A549 (cell line): ENCODE measurements around the gene SKI. TPM values are rescaled to one million over a fixed set of nuclear protein-coding genes. Genes with fewer than 3 reads are reported as not detected.

Experiments
- ATAC-seq, 2 experiments: fragments of 200-7000 bp in 1 of 2; fragments of >200 bp in 1 of 2; cut with Nextera tagmentation in 1 of 2; cut with Tn5 transposase in 1 of 2; 3 replicates each; pipeline versions ENCODE4 v1.8.0 to v1.9.1; 2018 to 2020; ENCODE audit warnings: mild to moderate bottlenecking in 1 of 2, moderate library complexity in 1 of 2
- CTCF ChIA-PET: fragments of 300-600 bp; sonication (Branson Sonifier 250); formaldehyde crosslinking; extraction: SDS; loops from one replicate; lab custom pipeline; 2021; ENCODE audit warnings: antibody characterized with exemption, inconsistent platforms; lab: Yijun Ruan, JAX
- POLR2A ChIA-PET: fragments of 350-600 bp; formaldehyde crosslinking; extraction: SDS; loops from one replicate; lab custom pipeline; 2021; ENCODE audit warnings: antibody characterized with exemption, inconsistent platforms; lab: Yijun Ruan, JAX
- DNase-seq, 2 experiments: peaks; one replicate each; pipeline versions ENCODE4 v3.0.0 to v3.0.0-alpha.2; 2011 to 2016; ENCODE audit warnings: low read depth in 1 of 2, low spot score in 1 of 2
- FAIRE-seq: peaks from 2 replicates; lab custom pipeline; 2011; peaks lifted over from hg19 to GRCh38; lab: Jason Lieb, UNC
- H3K27ac ChIP-seq, 2 experiments: fragments of >200 bp; sonication (Bioruptor Twin); formaldehyde crosslinking; 3 replicates each; pipeline ENCODE4 v1.5.1; 2016 to 2017
- H3K4me1 ChIP-seq: fragments of >200 bp; sonication (Bioruptor Twin); formaldehyde crosslinking; 3 replicates; pipeline ENCODE4 v1.6.1; 2016
- H3K4me2 ChIP-seq: fragments of >200 bp; sonication (Bioruptor Twin); formaldehyde crosslinking; 3 replicates; pipeline ENCODE4 v1.6.1; 2016
- H3K4me3 ChIP-seq: fragments of >200 bp; sonication (Bioruptor Twin); formaldehyde crosslinking; 3 replicates; pipeline ENCODE4 v1.5.1; 2016
- H3K9me3 ChIP-seq: fragments of >200 bp; sonication (Bioruptor Twin); formaldehyde crosslinking; 3 replicates; pipeline ENCODE4 v1.6.1; 2016
- CBX2 ChIP-seq: fragments of 200-600 bp; sonication (generic); IDR thresholded peaks from 2 replicates; pipeline ENCODE4 v1.6.1; 2016; ENCODE audit warnings: low read depth, mild to moderate bottlenecking, borderline replicate concordance
- CBX8 ChIP-seq: fragments of 200-600 bp; sonication (generic); IDR thresholded peaks from 2 replicates; pipeline ENCODE4 v1.6.1; 2016
- CTCF ChIP-seq: fragments of >200 bp; sonication (Bioruptor Twin); formaldehyde crosslinking; IDR thresholded peaks from 3 replicates; pipeline ENCODE4 v1.5.1; 2016
- ELK1 ChIP-seq: fragments of 150-350 bp; IDR thresholded peaks from 2 replicates; pipeline ENCODE4 v1.6.1; 2014; ENCODE audit warnings: low read depth, mild to moderate bottlenecking, low read length
- EP300 ChIP-seq, 2 experiments: fragments of >200 bp; sonication (Bioruptor Twin); formaldehyde crosslinking; IDR thresholded peaks; 2 replicates in 1 of 2; 3 replicates in 1 of 2; pipeline ENCODE4 v1.6.1; 2016 to 2017
- FOSB ChIP-seq: fragments of 250-450 bp; sonication (Bioruptor Pico); IDR thresholded peaks from 2 replicates; pipeline ENCODE4 v1.5.0; 2020; ENCODE audit warnings: mild to moderate bottlenecking, moderate library complexity
- HDAC2 ChIP-seq: fragments of 200-600 bp; sonication (generic); IDR thresholded peaks from 2 replicates; pipeline ENCODE4 v1.6.1; 2016
- JUN ChIP-seq, 2 experiments: fragments of >200 bp; sonication (Bioruptor Twin); formaldehyde crosslinking; IDR thresholded peaks; 2 replicates in 1 of 2; 3 replicates in 1 of 2; pipeline ENCODE4 v1.6.1; 2016 to 2017
- JUNB ChIP-seq: fragments of >200 bp; sonication (Bioruptor Twin); formaldehyde crosslinking; IDR thresholded peaks from 2 replicates; pipeline ENCODE4 v1.6.1; 2016
- KDM5A ChIP-seq: fragments of 200-600 bp; sonication (generic); IDR thresholded peaks from 2 replicates; pipeline ENCODE4 v1.6.1; 2016; ENCODE audit warnings: antibody characterized with exemption, mild to moderate bottlenecking
- NPAS2 ChIP-seq: fragments of 250-450 bp; sonication (Bioruptor Pico); IDR thresholded peaks from 2 replicates; pipeline ENCODE4 v1.8.0; 2022; ENCODE audit warnings: mild to moderate bottlenecking, moderate library complexity, borderline replicate concordance
- NR3C1 ChIP-seq: fragments of >200 bp; sonication (Bioruptor Twin); formaldehyde crosslinking; IDR thresholded peaks from 3 replicates; pipeline ENCODE4 v1.6.1; 2017
- POLR2A ChIP-seq: IDR thresholded peaks from 2 replicates; pipeline ENCODE4 v1.6.1; 2012; ENCODE audit warnings: mild to moderate bottlenecking, low read length
- POLR2AphosphoS2 ChIP-seq: conservative IDR thresholded peaks from 2 replicates; pipeline ENCODE4 v1.6.1; 2012; ENCODE audit warnings: low read length, improper control_type of control experiment, inconsistent platforms
- RCOR1 ChIP-seq: fragments of 150-350 bp; IDR thresholded peaks from 2 replicates; pipeline ENCODE4 v1.6.1; 2014; ENCODE audit warnings: antibody characterized with exemption, low read length, low read depth
- REST ChIP-seq: fragments of 200-600 bp; sonication (generic); IDR thresholded peaks from 2 replicates; pipeline ENCODE4 v1.6.1; 2016; ENCODE audit warnings: antibody characterized with exemption, mild to moderate bottlenecking, moderate library complexity
- WGBS: methylation state at CpG from one replicate; pipeline ENCODE4 v1.1.6; 2017; ENCODE audit errors: missing lambda C conversion rate; 5-methylcytosine and 5-hydroxymethylcytosine counted together
- polyA plus RNA-seq, 4 experiments: library from polyadenylated mRNA; depleted of rRNA in 3 of 4; stranded (reverse); fragments of >200 nt; fragmentation: RNase III in 1 of 4; extraction: RNeasy Plus Mini Kit Qiagen cat#74134 plus additional on column Dnase treatment in 1 of 4; gene quantifications; 2 replicates in 3 of 4; 3 replicates in 1 of 4; pipeline ENCODE4 v1.2.3, GENCODE V29; 2011 to 2017

Gene SKI
- polyA plus RNA-seq, 2 of the 4 experiments (the other 2 are of a cell fraction) = 2.8 to 12.0 TPM

- TF ChIP-seq REST = no peak
- no peak for TF ChIP-seq CBX2
- no peak for TF ChIP-seq NR3C1
- TF ChIP-seq CTCF = no peak
- no peak for TF ChIP-seq POLR2AphosphoS2
- no peak for TF ChIP-seq JUN (IDR thresholded peaks at IDR 0.05)
- no peak for TF ChIP-seq CBX8
- TF ChIP-seq POLR2A = no peak
- TF ChIP-seq RCOR1 = no peak
- no peak for TF ChIP-seq FOSB (CRISPR knock-in tag)
- 88% methylated on average over 14 of the region's 22 CpGs for WGBS
- FAIRE-seq (no peak), ATAC-seq (no peak), DNase-seq (no peak)
- ChIA-PET POLR2A (no interaction called here), CTCF (interaction anchor here (1.1 to 7.6 kb wide), 2 partner anchors 40 to 62 kb away, joined by 3 to 49 read pairs; partner anchors contain the start of gene FAAP20)
- Histone ChIP-seq H3K4me3 (no peak overlapping the region), H3K4me2 (peak overlapping the region; percentile 97), H3K27ac (peak overlapping the region; percentile 83), H3K4me1 (peaks cover 63% of the 10 kb centered on the region), H3K9me3 (no peaks in the 10 kb centered on the region)
Measured at GRCh38 chr1:2235300-2235998, 7.3 kb downstream of the SKI start.

- ChIA-PET POLR2A (no interaction called here), CTCF (interaction anchor here (0.6 to 1.5 kb wide), 4 partner anchors 42 to 156 kb away, joined by 3 read pairs; partner anchors contain the start of gene FAAP20)
- 91% methylated on average over 19 of the region's 28 CpGs for WGBS
- FAIRE-seq (no peak), DNase-seq (no peak), ATAC-seq (no peak)
- no peak overlapping the region for H3K4me2 ChIP-seq
- no peak for TF ChIP-seq ELK1
- TF ChIP-seq NPAS2 (CRISPR knock-in tag) = no peak
- no peak for TF ChIP-seq KDM5A
- no peak for TF ChIP-seq JUNB
- no peak for TF ChIP-seq EP300 (IDR thresholded peaks at IDR 0.05)
- no peak for TF ChIP-seq HDAC2
- H3K4me3 ChIP-seq = no peak overlapping the region
- H3K4me1 ChIP-seq = peaks cover 48% of the 10 kb centered on the region
- 0 out of 6 replicates have a peak overlapping the region, but pooled peaks of 1 of the 2 experiments have one; percentile 50 for H3K27ac ChIP-seq
- H3K9me3 ChIP-seq = no peaks in the 10 kb centered on the region
Measured at GRCh38 chr1:2236695-2237677, 8.9 kb downstream of the SKI start.
